Smooth muscle cell (in vitro differentiated cells): ENCODE data around the gene ACD. TPM values are rescaled to one million over a fixed set of nuclear protein-coding genes. Genes with fewer than 3 reads are reported as not detected.

Experiments used
- DNase-seq: peaks from one replicate; lab custom pipeline; 2025; ENCODE audit not compliant: unreplicated experiment; lab: John Stamatoyannopoulos, UW
- H2AFZ ChIP-seq: fragments of 200-600 bp; sonication (generic); 2 replicates; pipeline ENCODE4 v1.6.0; 2016; ENCODE audit warnings: antibody characterized with exemption, low read depth, mild to moderate bottlenecking
- H3F3A ChIP-seq: fragments of 200-600 bp; sonication (generic); 2 replicates; pipeline ENCODE4 v1.6.0; 2017; ENCODE audit warnings: antibody characterized with exemption, low read depth
- H3K27ac ChIP-seq: fragments of 200-600 bp; sonication (generic); 2 replicates; pipeline ENCODE4 v1.5.1; 2016; ENCODE audit warnings: low read depth, mild to moderate bottlenecking
- H3K27me3 ChIP-seq: fragments of 200-600 bp; sonication (generic); 2 replicates; pipeline ENCODE4 v1.6.1; 2016; ENCODE audit warnings: low read depth, mild to moderate bottlenecking
- H3K36me3 ChIP-seq: fragments of 200-600 bp; sonication (generic); 2 replicates; pipeline ENCODE4 v1.5.1; 2016; ENCODE audit warnings: low read depth
- H3K4me1 ChIP-seq: fragments of 200-600 bp; sonication (generic); 2 replicates; pipeline ENCODE4 v1.5.1; 2016; ENCODE audit warnings: low read depth
- H3K4me2 ChIP-seq: fragments of 200-600 bp; sonication (generic); 2 replicates; pipeline ENCODE4 v1.6.0; 2016; ENCODE audit warnings: mild to moderate bottlenecking
- H3K4me3 ChIP-seq: fragments of 200-600 bp; sonication (generic); 2 replicates; pipeline ENCODE4 v1.5.1; 2016; ENCODE audit warnings: mild to moderate bottlenecking
- H3K79me2 ChIP-seq: fragments of 200-600 bp; sonication (generic); 2 replicates; pipeline ENCODE4 v1.6.0; 2016; ENCODE audit warnings: low read depth, mild to moderate bottlenecking
- H3K9ac ChIP-seq: fragments of 200-600 bp; sonication (generic); 2 replicates; pipeline ENCODE4 v1.6.0; 2016; ENCODE audit warnings: low read depth
- H3K9me3 ChIP-seq: fragments of 200-600 bp; sonication (generic); replicated peaks from 2 replicates; pipeline ENCODE4 v1.5.1; 2016; ENCODE audit warnings: low read depth
- H4K20me1 ChIP-seq: fragments of 200-600 bp; sonication (generic); 2 replicates; pipeline ENCODE4 v1.6.0; 2016; ENCODE audit warnings: low read depth
- CTCF ChIP-seq: fragments of 200-600 bp; sonication (generic); IDR thresholded peaks from 2 replicates; pipeline ENCODE4 v1.5.1; 2017; ENCODE audit warnings: borderline replicate concordance, mild to moderate bottlenecking, antibody characterized with exemption; ENCODE audit not compliant: insufficient read depth, poor library complexity, severe bottlenecking
- WGBS: methylation state at CpG from one replicate; pipeline ENCODE4 v1.1.7; 2016; ENCODE audit warnings: low lambda C conversion rate; 5-methylcytosine and 5-hydroxymethylcytosine counted together
- polyA plus RNA-seq: library from polyadenylated mRNA; unstranded; fragments of >200 nt; fragmentation: Nextera tagmentation; extraction: Ambion mirVana; gene quantifications from 2 replicates; pipeline ENCODE4 v1.2.1, GENCODE V29; 2016
- total RNA-seq: library from RNA; depleted of rRNA; stranded (reverse); fragments of >200 nt; gene quantifications from 2 replicates; pipeline ENCODE4 v1.2.3, GENCODE V29; 2014

Gene ACD
- total and polyA plus RNA-seq, 2 experiments from 2014 or later = 21.9 to 31.7 TPM

- Histone ChIP-seq H3K27me3 (no peaks in the 10 kb centered on the region), H2AFZ (no peak overlapping the region), H3K4me1 (no peaks in the 10 kb centered on the region), H3K9me3 (no peaks in the 10 kb centered on the region), H3K9ac (no peak overlapping the region), H3K27ac (no peak overlapping the region), H3K79me2 (no peaks in the 10 kb centered on the region), H3K4me2 (no peak overlapping the region), H4K20me1 (peaks cover 13% of the 10 kb centered on the region), H3K4me3 (no peak overlapping the region), H3F3A (no peaks in the 10 kb centered on the region), H3K36me3 (peaks cover 10% of the 10 kb centered on the region)
- WGBS = 96% methylated on average over 12 of the region's 12 CpGs
- DNase-seq = no peak
- no peak for TF ChIP-seq CTCF
These were observed 22.4 kb downstream of the ACD start for GRCh38 chr16:67637625-67638024.

GRCh38 chr16:67636713-67637112 is 23.3 kb downstream of the ACD start:
- TF ChIP-seq CTCF = no peak

DNA sequence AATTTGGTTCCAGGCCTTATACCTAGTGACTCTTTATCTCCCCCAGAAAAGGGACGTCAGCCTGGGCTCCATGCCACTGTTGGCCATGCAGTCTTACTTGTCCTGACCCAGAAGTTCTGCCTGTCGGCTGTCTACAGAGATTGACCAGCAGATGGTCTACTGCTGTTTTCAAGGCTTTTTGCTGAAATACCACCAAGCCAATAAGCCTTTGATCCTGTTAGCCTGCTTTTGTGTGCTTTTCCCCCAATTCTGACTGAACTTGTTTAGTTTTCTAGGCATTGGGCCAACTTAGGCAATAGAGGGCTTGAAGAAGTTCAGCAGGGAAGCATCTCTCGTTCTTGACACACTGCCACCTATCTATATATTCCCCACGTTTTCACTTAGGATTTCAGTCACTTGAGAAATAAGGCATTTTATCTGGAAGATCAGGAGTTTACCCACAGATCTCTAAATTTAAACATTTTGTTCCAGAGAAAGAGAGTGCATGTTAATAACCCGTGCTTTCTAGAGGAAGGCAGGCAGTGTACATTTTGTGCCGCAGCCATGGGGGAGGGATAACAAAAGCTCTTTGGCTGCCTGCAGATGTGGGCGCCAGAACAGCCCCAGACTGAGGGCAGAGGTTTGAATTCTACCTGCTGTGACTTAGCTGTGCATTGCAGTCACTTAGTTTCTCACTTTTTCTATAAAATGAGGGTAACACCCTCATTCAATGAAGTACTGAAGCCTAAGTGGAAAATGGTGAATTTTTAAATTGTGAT is 27.5 kb downstream of the ACD start:
- H4K20me1 ChIP-seq = peaks cover 13% of the 10 kb centered on the region

More at GRCh38 chr16:67636713-67637112, 23.3 kb downstream of the ACD start:
- no peak overlapping the region for H3K27ac ChIP-seq
- no peak overlapping the region for H3K9ac ChIP-seq
- no peak overlapping the region for H2AFZ ChIP-seq
- no peak overlapping the region for H3K4me2 ChIP-seq
- no peaks in the 10 kb centered on the region for H3K27me3 ChIP-seq
- H4K20me1 ChIP-seq = peaks cover 13% of the 10 kb centered on the region
- no peaks in the 10 kb centered on the region for H3K4me1 ChIP-seq
- no peaks in the 10 kb centered on the region for H3F3A ChIP-seq
- no peaks in the 10 kb centered on the region for H3K9me3 ChIP-seq
- 98% methylated on average over 8 of the region's 8 CpGs for WGBS
- H3K36me3 ChIP-seq = peaks cover 10% of the 10 kb centered on the region
- no peaks in the 10 kb centered on the region for H3K79me2 ChIP-seq
- no peak for DNase-seq
- no peak overlapping the region for H3K4me3 ChIP-seq

More for the DNA sequence above, 27.5 kb downstream of the ACD start:
- Histone ChIP-seq H3K27ac (no peak overlapping the region), H3F3A (no peaks in the 10 kb centered on the region), H3K4me1 (no peaks in the 10 kb centered on the region), H3K4me3 (no peak overlapping the region), H3K9ac (no peak overlapping the region), H3K9me3 (no peaks in the 10 kb centered on the region), H3K79me2 (no peaks in the 10 kb centered on the region), H3K4me2 (no peak overlapping the region), H2AFZ (no peak overlapping the region), H3K27me3 (no peaks in the 10 kb centered on the region), H3K36me3 (peaks cover 7% of the 10 kb centered on the region)
- TF ChIP-seq CTCF = no peak
- DNase-seq = no peak
- WGBS = 94% methylated on average over 7 of the region's 7 CpGs
